ENCODE results near the gene SMIM44.

SMIM44 gene

GRCh38 chr19:3474614-3475013 is 8.6 kb downstream of the SMIM44 start:
- DNase-seq: no peak

- DNase-seq: no peak
Measured at GRCh38 chr19:3474010-3474409, 9.2 kb downstream of the SMIM44 start.

- no peak for DNase-seq
Measured at GRCh38 chr19:3471954-3472655, 11.1 kb downstream of the SMIM44 start.

- DNase-seq: no peak
Measured at GRCh38 chr19:3470500-3471128, 12.6 kb downstream of the SMIM44 start.

- DNase-seq: no peak
Measured at GRCh38 chr19:3469638-3470499, 13.4 kb downstream of the SMIM44 start.

- no peak for DNase-seq
Measured at GRCh38 chr19:3468211-3468610, 15.0 kb downstream of the SMIM44 start.

- no peak for DNase-seq
Measured at GRCh38 chr19:3467437-3468198, 15.6 kb downstream of the SMIM44 start.

- no peak for DNase-seq
Measured at GRCh38 chr19:3466635-3467034, 16.6 kb downstream of the SMIM44 start.

GRCh38 chr19:3465552-3465951 is 17.7 kb downstream of the SMIM44 start:
- DNase-seq: no peak

- DNase-seq: no peak
Measured at GRCh38 chr19:3464587-3465235, 18.5 kb downstream of the SMIM44 start.

- no peak for DNase-seq
Measured at GRCh38 chr19:3463714-3464586, 19.3 kb downstream of the SMIM44 start.

- no peak for DNase-seq
Measured at GRCh38 chr19:3462991-3463713, 20.1 kb downstream of the SMIM44 start.

- DNase-seq: no peak
Measured at GRCh38 chr19:3459965-3460582, 23.2 kb downstream of the SMIM44 start.

- no peak for DNase-seq
Measured at GRCh38 chr19:3459089-3459881, 24.0 kb downstream of the SMIM44 start.

GRCh38 chr19:3458229-3459088 is 24.8 kb downstream of the SMIM44 start:
- no peak for DNase-seq

- no peak for DNase-seq
Measured at GRCh38 chr19:3457528-3458228, 25.6 kb downstream of the SMIM44 start.

- DNase-seq: no peak
Measured at GRCh38 chr19:3456925-3457527, 26.2 kb downstream of the SMIM44 start.
